Inflammatory macrophage treated with lipopolysaccharide for 1 hour (primary cell): ENCODE results near the gene RPS29.
"Not testable (repeated sequence)": the region's sequence is repeated elsewhere in the genome, so short reads cannot be mapped to it uniquely, and the experiment has no call there.

Source experiments
- DNase-seq, 2 donors: peaks; one replicate each; pipeline ENCODE4 v3.0.0-alpha.2; 2020 to 2022

RPS29 gene

DNA sequence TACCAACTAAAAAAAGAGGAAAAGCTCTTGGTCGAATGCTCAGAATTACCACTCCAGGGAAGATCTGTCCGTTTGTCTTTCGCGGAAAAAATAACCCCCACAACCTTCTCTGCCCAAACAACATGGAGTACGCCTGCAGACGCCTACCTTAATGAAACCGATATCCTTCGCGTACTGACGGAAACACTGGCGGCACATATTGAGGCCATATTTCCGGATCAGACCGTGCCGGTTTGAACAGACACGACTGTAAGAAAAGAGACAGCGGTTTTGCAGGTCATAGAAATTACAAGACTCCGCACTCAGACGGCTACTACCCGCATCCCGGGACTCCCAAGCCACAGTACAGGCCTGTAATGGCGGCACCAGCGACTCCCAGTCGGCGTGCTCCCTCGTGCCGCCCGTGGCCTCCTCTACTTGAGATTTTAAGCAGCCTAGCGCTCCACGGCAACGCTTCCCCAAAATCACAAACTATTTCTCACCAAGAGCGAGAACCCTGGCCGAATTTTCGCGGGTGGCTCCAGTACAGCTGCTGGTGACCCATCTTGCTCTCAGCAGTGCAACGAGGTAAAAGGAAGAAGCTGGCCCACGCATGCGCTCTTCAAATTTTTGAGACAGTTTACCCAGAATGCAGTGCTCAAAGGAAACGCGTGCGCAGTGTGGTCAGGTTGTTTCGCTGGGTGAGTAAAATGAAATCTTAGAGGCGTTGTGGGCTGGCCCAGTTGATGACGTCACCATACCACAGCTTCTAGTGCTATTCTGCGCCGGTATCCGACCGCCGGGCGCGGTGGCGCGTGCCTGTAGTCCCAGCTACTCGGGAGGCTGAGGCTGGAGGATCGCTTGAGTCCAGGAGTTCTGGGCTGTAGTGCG is at the start of gene RPS29:
TSS of gene RPS29 (minus strand) at position 578 of the 870 bp plus-strand sequence. CDS start at position 544, 34 bp downstream.
- DNase-seq = peak; percentile 99 to 100

DNA sequence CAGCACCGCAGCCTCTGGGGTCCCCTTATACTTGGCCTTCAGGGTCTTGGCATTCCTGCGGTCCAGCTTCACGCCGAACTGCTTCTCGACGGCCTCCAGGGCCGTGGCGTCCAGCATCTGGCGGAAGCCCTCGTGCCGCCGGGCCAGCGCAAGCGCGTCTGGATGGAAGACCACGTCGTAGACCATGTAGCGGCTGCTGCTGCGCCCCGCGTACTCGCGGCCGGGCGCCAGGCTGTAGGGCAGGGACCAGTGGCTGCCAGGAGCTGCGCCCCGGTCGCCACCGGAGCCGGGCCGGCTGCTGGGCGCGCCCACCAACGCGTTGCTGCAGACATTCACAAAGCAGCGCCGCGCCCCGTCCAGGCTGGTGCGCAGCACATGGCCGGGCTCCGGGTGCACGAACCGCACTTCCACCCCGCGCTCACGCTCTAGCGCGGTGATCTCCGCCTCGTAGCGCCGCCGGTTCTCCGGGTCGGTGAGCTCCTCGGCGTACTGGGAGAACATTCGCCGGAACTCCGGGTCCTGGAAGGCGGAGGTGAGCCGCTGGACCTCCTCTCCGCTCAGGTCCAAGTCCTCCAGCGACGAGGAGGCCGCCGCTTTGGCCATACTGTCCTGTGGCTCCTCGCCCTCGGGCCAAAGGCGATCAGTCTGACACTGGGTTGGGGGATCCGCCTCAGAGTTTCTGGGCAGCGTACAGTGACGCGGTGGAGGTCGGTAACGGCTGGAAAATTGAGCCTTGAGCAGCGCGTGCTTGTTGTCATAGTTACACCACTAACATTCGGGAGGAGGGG is 48.6 kb upstream of the RPS29 start, which contains the start of gene DNAAF2:
TSS of gene DNAAF2 (minus strand) at position 698 of the 788 bp plus-strand sequence. CDS start at position 603, 95 bp downstream.
- DNase-seq = peak; percentile 38

DNA sequence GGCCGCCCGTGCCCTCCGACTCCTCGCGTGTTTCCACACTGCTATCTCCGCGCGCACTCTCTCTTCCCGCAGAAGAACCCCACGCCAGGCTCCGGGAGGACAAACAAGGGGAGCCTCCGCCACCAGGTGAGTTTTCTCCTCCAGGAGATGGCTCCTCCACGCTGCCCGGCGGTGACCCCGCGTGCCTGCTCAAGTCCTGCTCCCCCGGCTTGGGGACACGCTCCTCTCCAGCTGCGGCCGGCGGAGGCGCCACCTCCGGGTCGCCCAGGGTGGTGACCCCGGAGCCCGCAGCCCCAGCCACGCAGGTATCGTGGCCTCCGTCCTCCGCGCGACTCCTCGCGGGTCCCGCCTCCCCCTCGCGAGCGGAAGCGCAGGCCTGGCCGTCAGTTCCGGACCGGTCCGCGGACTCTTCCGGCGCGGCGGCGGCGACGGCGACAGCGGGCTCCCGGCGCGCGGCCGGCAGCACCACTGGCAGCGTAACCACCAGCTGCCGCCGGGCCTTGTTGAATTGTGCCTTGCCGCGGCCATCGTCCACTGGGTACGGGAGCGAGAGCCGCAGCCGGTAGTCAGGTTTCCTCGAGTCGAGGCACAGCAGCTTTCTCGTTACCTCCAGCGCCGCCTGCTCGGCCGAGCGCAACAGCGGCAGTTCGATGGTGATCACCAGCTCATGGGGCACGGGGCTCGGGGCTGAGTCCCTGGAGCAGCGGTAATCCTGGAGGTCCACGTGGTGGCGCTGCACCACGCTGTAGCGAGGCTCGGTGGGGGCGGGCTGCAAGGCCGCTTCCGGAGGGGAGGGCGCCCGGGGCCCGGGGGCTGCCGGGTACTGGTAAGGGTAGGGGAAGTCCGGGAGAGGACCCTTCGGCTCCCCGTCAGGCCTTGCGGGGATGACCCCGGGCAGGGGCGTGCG is 47.7 kb upstream of the RPS29 start:
- DNase-seq = peak; percentile 89 to 90

DNA sequence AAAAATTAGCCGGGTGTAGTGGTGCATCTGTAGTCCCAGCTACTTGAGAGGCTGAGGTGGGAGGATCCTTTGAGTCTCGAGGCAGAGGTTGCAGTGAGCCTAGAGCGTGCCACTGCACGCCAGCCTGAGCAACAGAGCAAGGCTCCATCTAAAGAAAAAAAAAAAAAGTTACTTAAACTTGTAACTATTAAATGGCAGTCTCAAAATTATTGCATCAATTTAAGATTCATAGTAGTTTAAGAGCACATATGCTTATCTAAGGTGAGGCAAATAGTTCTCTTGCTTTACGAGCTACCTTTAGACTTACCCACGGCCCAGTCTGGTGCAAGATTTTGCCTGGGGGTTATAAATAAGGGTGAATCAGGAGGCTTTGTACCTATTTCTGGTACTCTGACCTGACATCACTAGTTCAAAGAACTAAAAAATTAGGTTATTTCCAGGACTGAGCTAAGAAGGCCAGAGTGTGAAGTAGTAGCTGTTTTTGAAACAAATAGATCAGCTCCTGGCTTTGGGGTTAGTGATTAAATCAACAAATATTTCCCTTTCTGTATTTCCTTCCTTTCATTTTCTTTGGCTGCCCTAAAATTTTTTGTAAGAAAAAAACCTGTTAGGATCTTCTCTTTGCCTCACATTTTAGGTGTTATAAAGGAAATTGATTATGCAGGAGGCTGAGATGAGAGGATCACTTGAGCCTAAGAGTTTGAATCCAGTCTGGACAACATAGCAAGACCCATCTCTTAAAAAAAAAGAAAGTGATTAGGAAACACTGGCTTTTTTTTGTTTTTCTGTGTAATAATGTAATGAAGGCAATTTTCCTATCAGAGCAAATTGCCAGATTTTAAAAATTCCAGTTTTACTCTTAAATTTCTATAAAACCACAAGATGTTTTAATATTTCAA is 38.0 kb upstream of the RPS29 start:
- peak; percentile 63 to 78 for DNase-seq

DNA sequence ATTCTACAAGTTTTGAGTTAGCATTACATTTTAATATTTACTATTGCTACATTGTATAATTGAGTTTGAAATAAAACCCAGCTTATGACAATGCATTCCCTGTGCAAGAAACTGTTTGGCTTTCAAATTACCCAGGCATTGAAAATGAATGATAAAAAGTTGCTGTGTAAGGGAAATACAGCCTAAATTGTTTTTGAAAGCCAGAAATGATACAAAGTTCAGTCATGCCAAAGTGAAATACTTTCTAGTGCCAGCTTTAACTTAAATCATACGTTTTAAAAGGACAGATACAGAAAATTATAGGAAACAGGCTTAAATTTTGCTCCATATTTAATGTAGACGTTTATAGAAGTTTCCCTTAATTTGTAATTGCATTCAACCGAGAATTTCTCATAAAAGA is 37.2 kb upstream of the RPS29 start:
- no peak for DNase-seq

DNA sequence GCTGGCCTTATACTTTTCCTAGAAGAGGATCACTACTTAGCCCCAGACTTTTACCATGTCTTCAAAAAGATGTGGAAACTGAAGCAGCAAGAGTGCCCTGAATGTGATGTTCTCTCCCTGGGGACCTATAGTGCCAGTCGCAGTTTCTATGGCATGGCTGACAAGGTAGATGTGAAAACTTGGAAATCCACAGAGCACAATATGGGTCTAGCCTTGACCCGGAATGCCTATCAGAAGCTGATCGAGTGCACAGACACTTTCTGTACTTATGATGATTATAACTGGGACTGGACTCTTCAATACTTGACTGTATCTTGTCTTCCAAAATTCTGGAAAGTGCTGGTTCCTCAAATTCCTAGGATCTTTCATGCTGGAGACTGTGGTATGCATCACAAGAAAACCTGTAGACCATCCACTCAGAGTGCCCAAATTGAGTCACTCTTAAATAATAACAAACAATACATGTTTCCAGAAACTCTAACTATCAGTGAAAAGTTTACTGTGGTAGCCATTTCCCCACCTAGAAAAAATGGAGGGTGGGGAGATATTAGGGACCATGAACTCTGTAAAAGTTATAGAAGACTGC is 35.9 kb upstream of the RPS29 start:
- DNase-seq = no peak

DNA sequence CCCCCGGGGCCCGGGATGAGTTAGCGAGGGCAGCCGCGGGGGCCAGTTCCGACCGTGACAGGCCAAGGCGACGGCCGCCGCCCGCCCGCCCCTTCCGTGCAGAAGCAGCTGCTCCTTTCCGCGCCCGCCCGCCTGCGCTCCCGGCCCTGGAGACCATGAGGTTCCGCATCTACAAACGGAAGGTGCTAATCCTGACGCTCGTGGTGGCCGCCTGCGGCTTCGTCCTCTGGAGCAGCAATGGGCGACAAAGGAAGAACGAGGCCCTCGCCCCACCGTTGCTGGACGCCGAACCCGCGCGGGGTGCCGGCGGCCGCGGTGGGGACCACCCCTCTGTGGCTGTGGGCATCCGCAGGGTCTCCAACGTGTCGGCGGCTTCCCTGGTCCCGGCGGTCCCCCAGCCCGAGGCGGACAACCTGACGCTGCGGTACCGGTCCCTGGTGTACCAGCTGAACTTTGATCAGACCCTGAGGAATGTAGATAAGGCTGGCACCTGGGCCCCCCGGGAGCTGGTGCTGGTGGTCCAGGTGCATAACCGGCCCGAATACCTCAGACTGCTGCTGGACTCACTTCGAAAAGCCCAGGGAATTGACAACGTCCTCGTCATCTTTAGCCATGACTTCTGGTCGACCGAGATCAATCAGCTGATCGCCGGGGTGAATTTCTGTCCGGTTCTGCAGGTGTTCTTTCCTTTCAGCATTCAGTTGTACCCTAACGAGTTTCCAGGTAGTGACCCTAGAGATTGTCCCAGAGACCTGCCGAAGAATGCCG is 35.1 kb upstream of the RPS29 start:
- peak; percentile 72 to 77 for DNase-seq

DNA sequence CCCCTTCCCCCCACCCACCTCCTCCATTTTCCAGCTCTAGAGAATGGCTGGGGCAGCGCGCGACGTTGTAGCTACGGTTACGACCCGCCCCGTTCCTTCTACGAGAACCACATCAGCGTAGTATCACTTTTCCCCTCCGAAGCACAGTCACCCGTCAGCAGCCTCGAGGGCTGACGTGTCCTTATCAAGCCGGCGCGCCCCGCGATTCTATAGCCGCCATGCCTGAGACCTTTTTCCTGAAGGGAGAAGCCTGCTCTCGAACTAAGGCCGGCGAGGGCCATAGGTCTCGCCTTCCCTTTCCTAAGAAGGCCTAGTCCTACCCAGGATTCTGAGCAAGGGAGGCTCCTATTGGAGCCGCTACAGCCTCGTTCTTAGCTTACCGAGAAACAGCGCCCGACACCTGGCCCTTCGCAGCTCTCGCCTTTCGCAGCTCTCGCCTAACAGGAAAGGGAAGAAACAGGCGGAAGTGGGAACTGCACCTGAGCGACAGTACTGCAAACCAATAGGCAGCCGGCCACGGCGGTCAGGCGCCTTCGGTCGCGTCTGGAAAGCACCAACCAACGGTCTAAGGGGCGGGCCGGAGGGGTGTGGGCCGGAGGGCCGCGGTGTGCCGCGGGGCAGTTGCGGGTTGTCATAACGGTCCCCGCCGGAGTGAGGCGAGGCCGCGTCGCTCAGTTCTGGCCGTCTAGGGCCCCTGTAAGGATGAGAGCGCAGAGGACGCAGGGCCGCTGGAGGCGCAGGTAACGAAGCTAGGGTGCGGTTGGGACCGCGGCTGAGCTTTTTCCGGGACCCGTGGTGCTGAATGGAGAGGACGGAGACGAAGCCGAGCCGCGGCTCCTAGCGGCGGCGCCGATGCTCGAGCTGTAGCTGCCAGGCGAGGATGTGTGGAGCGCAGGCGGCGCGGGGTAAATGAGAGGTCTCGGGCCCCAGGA is 34.3 kb upstream of the RPS29 start, which contains the start of the genes MGAT2 and RPL36AL:
TSS of gene MGAT2 (plus strand) at position 618 of the 932 bp plus-strand sequence. CDS start 470 bp downstream, outside the sequence.
TSS of gene RPL36AL (minus strand) at position 445 of the 932 bp plus-strand sequence. CDS start 1,522 bp downstream, outside the sequence.
- DNase-seq = peak; percentile 96 to 97

DNA sequence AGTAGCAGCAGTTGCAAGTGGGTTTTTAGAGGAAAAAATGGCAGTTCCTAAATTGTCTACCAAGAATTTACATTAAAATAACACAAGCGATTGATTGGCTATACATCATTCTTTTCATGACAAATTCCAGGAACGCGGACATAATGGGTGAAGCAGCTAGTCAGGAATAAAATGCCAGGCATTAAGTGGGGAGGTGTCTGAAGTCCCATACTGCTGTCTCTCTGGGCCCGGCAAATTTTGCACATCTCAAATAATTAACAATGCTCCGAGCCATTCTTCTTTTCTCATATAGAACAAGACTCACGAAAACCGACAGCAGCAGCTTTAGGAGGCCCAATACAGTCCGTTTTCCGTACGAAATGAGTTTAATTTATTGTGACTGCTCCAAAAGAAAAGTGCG is 33.5 kb upstream of the RPS29 start:
- DNase-seq = no peak

DNA sequence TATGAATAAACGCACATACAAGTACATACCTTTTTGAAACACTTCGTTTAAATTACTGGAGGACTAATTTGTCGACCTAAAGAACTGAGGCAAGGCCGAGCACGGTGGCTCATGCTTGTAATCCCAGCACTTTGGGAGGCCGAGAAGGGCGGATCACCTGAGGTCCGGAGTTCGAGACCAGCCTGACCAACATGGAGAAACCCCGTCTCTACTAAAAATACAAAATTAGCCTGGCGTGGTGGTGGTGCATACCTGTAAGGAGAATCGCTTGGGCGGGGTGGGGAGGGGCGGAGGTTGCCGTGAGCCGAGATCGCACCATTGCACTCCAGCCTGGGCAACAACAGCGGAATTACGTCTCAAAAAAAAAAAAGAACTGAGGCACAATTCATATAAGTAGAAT is 33.1 kb upstream of the RPS29 start:
- DNase-seq = not testable (repeated sequence)

DNA sequence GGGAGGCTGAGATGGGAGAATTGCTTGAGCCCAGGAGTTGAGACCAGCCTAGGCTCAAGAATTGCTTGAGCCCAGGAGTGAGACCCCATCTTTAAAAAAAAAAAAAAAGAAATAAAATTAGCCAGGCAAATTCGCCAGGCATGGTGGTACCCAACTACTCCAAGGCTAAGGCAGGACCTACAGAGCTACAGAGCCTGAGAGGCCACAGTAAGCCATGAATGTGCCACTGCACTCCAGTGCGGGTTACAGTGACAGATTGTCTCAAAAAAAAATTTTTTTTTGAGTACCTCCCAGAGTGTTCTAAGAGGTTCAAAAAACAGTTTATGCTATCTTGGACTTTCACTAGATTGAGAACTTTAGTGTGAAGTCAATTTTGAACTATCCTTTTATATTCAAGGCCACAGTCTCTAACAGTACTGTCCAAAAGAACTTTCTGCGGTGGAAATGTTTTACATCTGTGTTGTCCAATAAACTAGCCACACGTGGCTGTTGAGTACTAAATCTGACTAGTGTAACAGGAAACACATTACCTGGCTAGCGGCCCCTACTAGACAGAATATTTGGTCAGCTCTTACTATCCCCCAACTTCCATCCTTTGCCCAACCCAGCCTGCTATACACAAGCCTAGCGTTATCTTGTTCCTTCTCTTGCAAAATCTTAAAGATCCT is 31.8 kb upstream of the RPS29 start:
- DNase-seq = no peak

DNA sequence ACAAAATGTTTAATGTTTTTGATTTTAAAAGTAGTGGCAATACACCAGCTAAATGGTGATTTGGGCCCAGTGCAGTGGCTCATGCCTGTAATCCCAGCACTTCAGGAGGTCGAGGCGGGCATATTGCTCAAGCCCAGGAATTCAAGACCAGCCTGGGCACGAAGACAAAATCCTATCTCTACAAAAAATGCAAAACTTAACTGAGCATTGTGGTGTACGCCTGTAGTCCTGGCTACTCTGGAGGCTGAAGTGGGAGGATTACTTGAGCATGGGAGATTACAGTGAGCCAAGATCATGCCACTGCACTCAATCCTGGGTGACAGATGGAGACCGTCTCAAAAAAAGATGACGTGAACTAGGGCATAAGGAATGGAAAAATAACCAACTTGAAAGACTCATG is 29.6 kb upstream of the RPS29 start:
- DNase-seq = no peak

DNA sequence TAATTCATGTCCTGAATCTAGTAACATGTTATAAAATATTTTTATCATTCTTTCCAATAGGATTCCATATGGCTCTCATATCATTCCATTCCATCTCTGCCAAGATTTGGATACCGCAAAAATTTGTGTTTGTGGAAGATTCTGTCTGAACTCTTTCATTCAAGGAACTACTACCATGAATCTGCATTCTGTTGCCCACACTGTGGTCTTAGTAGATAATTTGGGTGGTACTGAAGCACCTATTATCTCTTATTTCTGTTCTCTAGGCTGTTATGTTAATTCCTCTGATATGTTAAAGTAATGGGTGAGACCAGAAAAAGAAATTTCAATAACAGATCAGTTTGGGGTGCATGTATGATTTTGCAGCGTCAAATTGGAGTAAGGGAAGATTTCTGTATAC is 28.0 kb upstream of the RPS29 start:
- DNase-seq = no peak

DNA sequence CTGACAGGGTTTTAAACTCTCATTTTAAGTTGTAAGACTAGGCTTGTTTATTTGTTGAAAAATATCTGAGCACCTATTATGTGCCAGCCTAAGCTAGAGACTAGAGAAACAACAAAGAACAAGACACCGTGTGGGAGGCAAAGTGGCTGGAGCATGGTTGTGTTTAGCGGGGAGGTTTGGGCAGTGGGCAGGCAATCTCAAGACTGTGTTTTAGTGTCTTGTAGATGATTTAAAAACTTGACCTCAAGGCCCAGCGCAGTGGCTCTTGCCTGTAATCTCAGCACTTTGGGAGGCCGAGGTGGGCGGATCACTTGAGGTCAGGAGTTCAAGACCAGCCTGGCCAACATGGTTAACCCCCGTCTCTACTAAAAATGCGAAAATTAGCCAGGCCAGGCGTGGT is 26.5 kb upstream of the RPS29 start:
- no peak for DNase-seq

DNA sequence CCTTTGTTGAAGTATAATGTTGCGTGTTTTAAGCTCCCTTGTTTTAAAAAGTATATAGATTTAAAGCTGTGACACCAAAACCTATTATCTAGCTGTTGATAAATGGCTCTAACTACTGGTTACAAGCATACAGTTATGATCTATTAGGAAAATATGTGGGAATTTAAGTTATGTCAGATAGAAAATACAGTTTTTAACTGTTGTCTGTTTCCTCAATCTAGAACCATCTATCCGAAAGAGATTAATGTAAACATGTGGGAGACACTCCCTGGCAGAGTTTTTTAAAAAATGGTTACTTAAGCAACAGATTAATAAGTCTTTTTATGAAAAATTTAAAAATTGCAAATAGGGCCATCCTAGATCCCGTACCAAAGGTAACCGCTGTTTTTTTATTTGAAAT is 26.1 kb upstream of the RPS29 start:
- DNase-seq = no peak

DNA sequence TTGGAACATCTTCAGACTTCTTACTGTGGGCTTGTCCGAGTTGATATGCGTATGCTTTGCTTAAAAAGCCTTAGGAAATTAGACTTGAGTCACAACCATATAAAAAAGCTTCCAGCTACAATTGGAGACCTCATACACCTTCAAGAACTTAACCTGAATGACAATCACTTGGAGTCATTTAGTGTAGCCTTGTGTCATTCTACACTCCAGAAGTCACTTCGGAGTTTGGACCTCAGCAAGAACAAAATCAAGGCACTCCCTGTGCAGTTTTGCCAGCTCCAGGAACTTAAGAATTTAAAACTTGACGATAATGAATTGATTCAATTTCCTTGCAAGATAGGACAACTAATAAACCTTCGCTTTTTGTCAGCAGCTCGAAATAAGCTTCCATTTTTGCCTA is 21.4 kb upstream of the RPS29 start:
- DNase-seq = no peak

DNA sequence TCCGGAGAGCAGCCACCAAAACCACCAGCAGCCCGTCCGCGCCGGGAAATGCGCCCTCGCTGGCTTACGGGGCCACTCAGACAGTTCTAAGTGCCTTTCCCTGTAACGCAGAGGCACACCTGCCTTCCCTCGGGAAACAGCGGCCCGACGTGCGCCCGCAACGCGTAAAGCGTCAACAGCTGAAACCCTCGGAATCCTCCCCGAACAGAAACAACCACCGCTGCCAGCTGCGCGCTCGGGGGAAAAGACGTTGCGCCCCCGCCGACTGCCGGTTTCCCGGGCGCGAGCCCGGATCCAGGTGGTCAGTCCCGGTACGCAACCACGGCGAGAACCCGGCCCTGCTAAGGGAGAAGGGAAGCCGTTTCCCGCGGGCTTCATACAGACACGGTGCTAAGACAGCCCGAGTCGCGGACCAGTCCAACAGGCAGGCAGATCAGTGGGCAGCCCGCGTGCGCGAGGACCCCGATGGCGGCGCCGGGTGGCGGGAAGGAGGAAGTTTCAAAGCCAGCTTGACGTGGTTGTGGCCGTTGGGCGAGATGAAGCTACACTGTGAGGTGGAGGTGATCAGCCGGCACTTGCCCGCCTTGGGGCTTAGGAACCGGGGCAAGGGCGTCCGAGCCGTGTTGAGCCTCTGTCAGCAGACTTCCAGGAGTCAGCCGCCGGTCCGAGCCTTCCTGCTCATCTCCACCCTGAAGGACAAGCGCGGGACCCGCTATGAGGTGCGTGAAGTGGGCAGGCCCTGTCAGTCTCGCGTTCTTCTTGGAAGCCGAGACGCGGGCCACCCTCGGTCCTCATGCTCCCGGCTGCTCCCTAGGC is 12.5 kb upstream of the RPS29 start, which contains the start of gene LRR1:
TSS of gene LRR1 (plus strand) at position 456 of the 816 bp plus-strand sequence. CDS start at position 537, 81 bp downstream.
- peak; percentile 69 to 94 for DNase-seq

DNA sequence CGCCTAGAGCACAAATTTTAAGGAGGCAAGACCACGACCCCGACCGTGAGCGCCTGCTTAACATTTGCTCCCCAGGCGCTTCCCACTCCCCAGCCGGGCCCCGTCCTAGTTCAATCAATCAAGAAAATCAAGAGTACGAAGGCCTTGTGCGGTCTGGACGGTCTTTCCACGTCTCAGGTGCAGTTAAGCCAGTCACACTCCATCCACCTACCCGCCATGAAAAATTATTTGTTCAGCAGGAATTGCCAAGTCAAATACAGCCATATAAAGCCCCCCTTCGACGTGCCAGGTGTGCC is 12.0 kb upstream of the RPS29 start:
- DNase-seq = no peak
